K562 (cell line): ENCODE results near the gene TP53BP1. TPM values are rescaled to one million over a fixed set of nuclear protein-coding genes. Genes with fewer than 3 reads are reported as not detected.

ENCODE experiments used
- BCL6 ChIP-seq: fragments of 250-450 bp; sonication (Bioruptor Pico); IDR thresholded peaks from 2 replicates; pipeline ENCODE4 v1.4.0; 2020
- CHD7 ChIP-seq: fragments of 200-600 bp; sonication (generic); IDR thresholded peaks from one replicate; pipeline ENCODE4 v1.6.1; 2012; ENCODE audit warnings: mild to moderate bottlenecking, low read depth, low read length, inconsistent platforms
- FOXO4 ChIP-seq: fragments of 450-650 bp; formaldehyde crosslinking; IDR thresholded peaks from 2 replicates; pipeline ENCODE4 v1.4.0; 2020; ENCODE audit warnings: mild to moderate bottlenecking, moderate library complexity
- KHSRP ChIP-seq: fragments of 450-650 bp; IDR thresholded peaks from 2 replicates; pipeline ENCODE4 v1.6.1; 2017
- NELFE ChIP-seq: IDR thresholded peaks from 2 replicates; pipeline ENCODE4 v1.6.1; 2011; ENCODE audit warnings: mild to moderate bottlenecking; ENCODE audit not compliant: insufficient read depth, insufficient read length
- POLR3A ChIP-seq: IDR thresholded peaks from 2 replicates; pipeline ENCODE4 v1.6.1; 2011; ENCODE audit warnings: borderline replicate concordance, mild to moderate bottlenecking, moderate library complexity; ENCODE audit not compliant: insufficient read length, insufficient read depth; ENCODE audit errors: extremely low read depth
- PPARD ChIP-seq: fragments of 250-450 bp; sonication (Bioruptor Pico); IDR thresholded peaks from 2 replicates; pipeline ENCODE4 v1.8.0; 2022; ENCODE audit warnings: inconsistent platforms, mild to moderate bottlenecking, moderate library complexity
- SNAPC5 ChIP-seq: fragments of 250-450 bp; sonication (Bioruptor Pico); IDR thresholded peaks from 2 replicates; pipeline ENCODE4 v1.8.0; 2021; ENCODE audit warnings: moderate library complexity, mild to moderate bottlenecking, inconsistent platforms
- U2AF2 ChIP-seq: fragments of 200-400 bp; formaldehyde crosslinking; optimal IDR thresholded peaks from 2 replicates; pipeline ENCODE3; 2017; ENCODE audit warnings: low read depth, mild to moderate bottlenecking, low read length
- ZFX ChIP-seq: sonication (generic); formaldehyde crosslinking; IDR thresholded peaks from 2 replicates; pipeline ENCODE4 v1.8.0; 2022; ENCODE audit warnings: mild to moderate bottlenecking, missing genetic modification reagents, moderate library complexity
- ZNF140 ChIP-seq: fragments of 250-450 bp; sonication (Bioruptor Pico); IDR thresholded peaks from 2 replicates; pipeline ENCODE4 v1.8.0; 2021; ENCODE audit warnings: moderate library complexity, mild to moderate bottlenecking, inconsistent platforms
- ZNF23 ChIP-seq: fragments of 250-450 bp; sonication (Bioruptor Pico); IDR thresholded peaks from 2 replicates; pipeline ENCODE4 v1.4.0; 2020; ENCODE audit warnings: mild to moderate bottlenecking
- ZNF316 ChIP-seq: fragments of 450-650 bp; IDR thresholded peaks from 2 replicates; pipeline ENCODE4 v1.6.1; 2016
- ZNF707 ChIP-seq: fragments of 250-450 bp; sonication (Bioruptor Pico); conservative IDR thresholded peaks from 2 replicates; pipeline ENCODE4 v1.8.0; 2022; ENCODE audit warnings: inconsistent platforms, mild to moderate bottlenecking, moderate library complexity
- polyA plus RNA-seq, 8 experiments: library from polyadenylated mRNA; depleted of rRNA in 4 of 8; stranded (reverse) in 5 of 8; unstranded in 3 of 8; fragments of >200 nt; fragmentation: Nextera tagmentation in 2 of 8; fragmentation: Illumina TruSeq in 1 of 8; extraction: Ambion mirVana in 2 of 8; extraction: Trizol in 1 of 8; gene quantifications; 2 replicates each; pipeline versions ENCODE4 v1.2.1 to v1.2.3, GENCODE V29; 2011 to 2014; ENCODE audit warnings: inconsistent platforms in 1 of 8, missing spikeins in 1 of 8
- total RNA-seq, 7 experiments: library from RNA; depleted of rRNA in 6 of 7; stranded (reverse); fragments of >200 nt in 6 of 7; fragmentation: Illumina TruSeq in 2 of 7; extraction: Trizol in 2 of 7; gene quantifications; 2 replicates each; pipeline versions ENCODE4 v1.2.1 to v1.2.3, GENCODE V29; 2011 to 2021; ENCODE audit warnings: low replicate concordance in 1 of 7

TP53BP1 gene
- total and polyA plus RNA-seq, 9 of the 15 experiments (the other 6 are each of a cell fraction or from before 2014, with no cell fraction given) = 5.7 to 63.3 (median 30.9) TPM

DNA sequence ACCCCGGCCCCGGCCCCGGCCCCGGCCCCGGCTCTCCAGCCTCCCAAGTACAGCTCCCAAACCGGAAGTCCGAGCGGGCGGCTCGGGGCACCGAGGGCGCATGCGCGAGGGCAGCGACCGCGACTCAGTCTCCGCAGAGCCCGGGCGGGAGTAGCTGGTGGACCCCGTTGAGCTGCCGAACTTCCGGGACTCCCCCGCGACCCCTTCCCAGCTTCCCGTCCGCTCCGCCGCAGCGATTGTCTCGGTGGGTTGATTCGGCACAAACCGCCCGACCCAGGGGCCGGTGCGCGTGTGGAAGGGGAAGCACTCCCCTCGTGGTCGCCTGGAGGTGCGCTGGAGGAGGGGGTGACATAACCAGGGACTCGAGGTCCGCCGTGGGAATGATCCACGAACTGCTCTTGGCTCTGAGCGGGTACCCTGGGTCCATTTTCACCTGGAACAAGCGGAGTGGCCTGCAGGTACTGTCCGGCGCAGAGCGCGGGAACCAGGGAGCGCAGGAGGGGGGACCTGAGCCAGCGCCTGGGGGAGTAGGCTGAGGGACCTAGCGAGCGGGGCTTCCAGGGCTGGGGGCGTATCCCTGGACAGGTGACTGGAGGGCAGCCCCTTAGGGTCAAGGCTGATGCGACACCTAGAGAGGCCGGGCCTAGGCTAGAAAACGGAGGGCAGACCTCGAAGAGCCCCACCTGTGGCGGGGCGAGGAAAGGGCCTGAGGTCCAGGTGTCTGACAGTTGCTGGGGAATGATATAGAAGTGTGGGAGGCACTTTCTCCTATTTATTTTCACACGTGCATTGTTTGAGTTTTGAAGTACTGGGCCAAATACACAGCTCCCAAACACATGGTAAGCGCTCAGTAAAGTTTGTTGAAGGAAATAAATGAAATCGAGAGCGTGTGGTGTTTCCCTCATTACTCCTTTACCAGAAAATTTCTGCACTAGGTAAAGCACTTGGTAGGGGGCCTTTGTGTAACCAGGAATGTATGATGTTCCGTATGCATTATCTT, 121.7 kb downstream of the TP53BP1 start, which contains the start of the genes TUBGCP4 and ZSCAN29 (continued):
- no peak for TF ChIP-seq NELFE
- no peak for TF ChIP-seq ZNF140 (CRISPR knock-in tag)
- no peak for TF ChIP-seq FOXO4
- no peak for TF ChIP-seq POLR3A
- TF ChIP-seq KHSRP = no peak
- TF ChIP-seq ZFX (CRISPR knock-in tag) = peak; percentile 92
- TF ChIP-seq ZNF707 (CRISPR knock-in tag) = no peak
- no peak for TF ChIP-seq ZNF23 (CRISPR knock-in tag)
- no peak for TF ChIP-seq SNAPC5 (CRISPR knock-in tag)
- no peak for TF ChIP-seq U2AF2
- no peak for TF ChIP-seq PPARD (CRISPR knock-in tag)
- no peak for TF ChIP-seq CHD7
- TF ChIP-seq ZNF316 = no peak
- TF ChIP-seq BCL6 = no peak
